Erythroblast (primary cell): ENCODE results near the gene MARCHF9.
A peak's percentile ranks its signal among the peaks of the same experiment; 100 is the strongest.

ENCODE experiments used
- GATA1 ChIP-seq: IDR thresholded peaks from 2 replicates; pipeline ENCODE4 v1.6.1; 2011; ENCODE audit warnings: low read depth, mild to moderate bottlenecking, control low read depth, low read length, moderate library complexity
- POLR2A ChIP-seq: IDR thresholded peaks from 2 replicates; pipeline ENCODE4 v1.6.1; 2011; ENCODE audit warnings: mild to moderate bottlenecking, low read length

GRCh38 chr12:57751788-57752667 is 2.9 kb upstream of the MARCHF9 start, which contains the start of gene CDK4:
- TF ChIP-seq POLR2A (peak; percentile 88), GATA1 (no peak)
